ENCODE data around the gene NPHP4. TPM values are rescaled to one million over a fixed set of nuclear protein-coding genes. Genes with fewer than 3 reads are reported as not detected.
A peak's percentile ranks its signal among the peaks of the same experiment; 100 is the strongest.

The NPHP4 gene
- polyA plus RNA-seq, 2 of the 4 experiments (the other 2 are of a cell fraction): 2.9 to 5.1 TPM

GRCh38 chr1:5992026-5992813, at the start of gene NPHP4 (continued):
- TF ChIP-seq REST (IDR thresholded peaks at IDR 0.05) (no peak), USF2 (IDR thresholded peaks at IDR 0.05) (no peak), RCOR1 (IDR thresholded peaks at IDR 0.05; ENCODE audit: low read depth, low read length) (no peak), POLR2A (IDR thresholded peaks at IDR 0.05; ENCODE audit: low read length) (peak; percentile 20; the same call in 1 of the 2 replicates), SREBF2 (IDR thresholded peaks at IDR 0.05) (no peak), KDM1A (IDR thresholded peaks at IDR 0.05; ENCODE audit: low read depth) (no peak), CHD4 (IDR thresholded peaks at IDR 0.05; ENCODE audit: borderline replicate concordance) (no peak), MAX (IDR thresholded peaks at IDR 0.05) (peak; percentile 67; the same call in 1 of the 2 replicates), KDM5A (IDR thresholded peaks at IDR 0.05) (no peak), HOXB5 (CRISPR knock-in tag; IDR thresholded peaks at IDR 0.05) (no peak), NR3C1 (IDR thresholded peaks at IDR 0.05) (no peak), JUN (IDR thresholded peaks at IDR 0.05) (no peak), NPAS2 (CRISPR knock-in tag; IDR thresholded peaks at IDR 0.05; ENCODE audit: borderline replicate concordance) (no peak), TFCP2L1 (CRISPR knock-in tag; IDR thresholded peaks at IDR 0.05) (no peak), BHLHE40 (IDR thresholded peaks at IDR 0.05; ENCODE audit: low read depth, low read length) (peak; percentile 55; the same call in 1 of the 2 replicates), CHD2 (IDR thresholded peaks at IDR 0.05; ENCODE audit: low read length, partially characterized antibody) (no peak), PHF8 (IDR thresholded peaks at IDR 0.05; ENCODE audit: borderline replicate concordance, low read depth) (peak; percentile 68), HES2 (IDR thresholded peaks at IDR 0.05) (no peak), HOXB13 (CRISPR knock-in tag; IDR thresholded peaks at IDR 0.05; ENCODE audit: low read depth) (no peak)
- TF ChIP-seq, protein P1, sequence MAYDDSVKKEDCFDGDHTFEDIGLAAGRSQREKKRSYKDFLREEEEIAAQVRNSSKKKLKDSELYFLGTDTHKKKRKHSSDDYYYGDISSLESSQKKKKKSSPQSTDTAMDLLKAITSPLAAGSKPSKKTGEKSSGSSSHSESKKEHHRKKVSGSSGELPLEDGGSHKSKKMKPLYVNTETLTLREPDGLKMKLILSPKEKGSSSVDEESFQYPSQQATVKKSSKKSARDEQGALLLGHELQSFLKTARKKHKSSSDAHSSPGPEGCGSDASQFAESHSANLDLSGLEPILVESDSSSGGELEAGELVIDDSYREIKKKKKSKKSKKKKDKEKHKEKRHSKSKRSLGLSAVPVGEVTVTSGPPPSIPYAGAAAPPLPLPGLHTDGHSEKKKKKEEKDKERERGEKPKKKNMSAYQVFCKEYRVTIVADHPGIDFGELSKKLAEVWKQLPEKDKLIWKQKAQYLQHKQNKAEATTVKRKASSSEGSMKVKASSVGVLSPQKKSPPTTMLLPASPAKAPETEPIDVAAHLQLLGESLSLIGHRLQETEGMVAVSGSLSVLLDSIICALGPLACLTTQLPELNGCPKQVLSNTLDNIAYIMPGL (CRISPR knock-in tag; IDR thresholded peaks at IDR 0.05; ENCODE audit: borderline replicate concordance): no peak
- TF ChIP-seq, protein P2, sequence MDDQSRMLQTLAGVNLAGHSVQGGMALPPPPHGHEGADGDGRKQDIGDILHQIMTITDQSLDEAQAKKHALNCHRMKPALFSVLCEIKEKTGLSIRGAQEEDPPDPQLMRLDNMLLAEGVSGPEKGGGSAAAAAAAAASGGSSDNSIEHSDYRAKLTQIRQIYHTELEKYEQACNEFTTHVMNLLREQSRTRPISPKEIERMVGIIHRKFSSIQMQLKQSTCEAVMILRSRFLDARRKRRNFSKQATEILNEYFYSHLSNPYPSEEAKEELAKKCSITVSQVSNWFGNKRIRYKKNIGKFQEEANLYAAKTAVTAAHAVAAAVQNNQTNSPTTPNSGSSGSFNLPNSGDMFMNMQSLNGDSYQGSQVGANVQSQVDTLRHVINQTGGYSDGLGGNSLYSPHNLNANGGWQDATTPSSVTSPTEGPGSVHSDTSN (IDR thresholded peaks at IDR 0.05): peak; percentile 93
- TF ChIP-seq, protein P3, sequence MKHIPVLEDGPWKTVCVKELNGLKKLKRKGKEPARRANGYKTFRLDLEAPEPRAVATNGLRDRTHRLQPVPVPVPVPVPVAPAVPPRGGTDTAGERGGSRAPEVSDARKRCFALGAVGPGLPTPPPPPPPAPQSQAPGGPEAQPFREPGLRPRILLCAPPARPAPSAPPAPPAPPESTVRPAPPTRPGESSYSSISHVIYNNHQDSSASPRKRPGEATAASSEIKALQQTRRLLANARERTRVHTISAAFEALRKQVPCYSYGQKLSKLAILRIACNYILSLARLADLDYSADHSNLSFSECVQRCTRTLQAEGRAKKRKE (CRISPR knock-in tag; IDR thresholded peaks at IDR 0.05; ENCODE audit: low read depth): no peak
